Measurements from ENCODE around the gene MLX.
"Not testable (repeated sequence)": the region's sequence is repeated elsewhere in the genome, so short reads cannot be mapped to it uniquely, and the experiment has no call there.

The MLX gene

GRCh38 chr17:42538482-42538881 is 28.4 kb upstream of the MLX start:
- H2AFZ ChIP-seq (ENCODE audit: low read depth, low read length, severe bottlenecking) = no peak overlapping the region

GRCh38 chr17:42540558-42540957 is 26.3 kb upstream of the MLX start:
- not testable (repeated sequence) for H3K79me2 ChIP-seq (ENCODE audit: insufficient read depth, low read length); H3K9me2 ChIP-seq (replicated peaks; ENCODE audit: insufficient read depth, low read length); H3F3A ChIP-seq (ENCODE audit: insufficient read depth); H3K27ac ChIP-seq (ENCODE audit: low read depth, low read length); H3K9me3 ChIP-seq (ENCODE audit: insufficient read depth, low read length); H3K9ac ChIP-seq (ENCODE audit: low read length); H2AFZ ChIP-seq (ENCODE audit: low read depth, low read length, severe bottlenecking); H3K36me3 ChIP-seq (ENCODE audit: low read length); H3K4me3 ChIP-seq (ENCODE audit: insufficient read depth, low read length, poor library complexity, severe bottlenecking); H4K20me1 ChIP-seq (ENCODE audit: low read depth, low read length); H3K4me2 ChIP-seq (ENCODE audit: low read depth, low read length, poor library complexity, severe bottlenecking); H3K27me3 ChIP-seq (ENCODE audit: low read length)

More at GRCh38 chr17:42538482-42538881, 28.4 kb upstream of the MLX start:
- TF ChIP-seq CTCF (IDR thresholded peaks at IDR 0.05; ENCODE audit: insufficient read depth, low read length, poor library complexity, severe bottlenecking) = no peak
- no peak for TF ChIP-seq EZH2phosphoT487 (conservative IDR thresholded peaks at IDR 0.05; ENCODE audit: low read length)
- no peaks in the 10 kb centered on the region for H3K9me2 ChIP-seq (replicated peaks; ENCODE audit: insufficient read depth, low read length)
- H3K4me3 ChIP-seq (ENCODE audit: insufficient read depth, low read length, poor library complexity, severe bottlenecking) = no peak overlapping the region
- no peak overlapping the region for H3K4me2 ChIP-seq (ENCODE audit: low read depth, low read length, poor library complexity, severe bottlenecking)
- H3K9ac ChIP-seq (ENCODE audit: low read length) = no peak overlapping the region
- H3K9me3 ChIP-seq (ENCODE audit: insufficient read depth, low read length) = no peaks in the 10 kb centered on the region
- H3K79me2 ChIP-seq (ENCODE audit: insufficient read depth, low read length) = peaks cover 7% of the 10 kb centered on the region; the same call in 1 of the 2 replicates
- no peaks in the 10 kb centered on the region for H3K36me3 ChIP-seq (ENCODE audit: low read length)
- H3K27ac ChIP-seq (ENCODE audit: low read depth, low read length) = no peak overlapping the region
- no peaks in the 10 kb centered on the region for H4K20me1 ChIP-seq (ENCODE audit: low read depth, low read length)
- no peaks in the 10 kb centered on the region for H3K27me3 ChIP-seq (ENCODE audit: low read length)
- peaks cover 12% of the 10 kb centered on the region for H3F3A ChIP-seq (ENCODE audit: insufficient read depth)

- Histone ChIP-seq H3F3A (ENCODE audit: insufficient read depth) (no peaks in the 10 kb centered on the region), H3K9ac (ENCODE audit: low read length) (no peak overlapping the region), H3K79me2 (ENCODE audit: insufficient read depth, low read length) (peaks cover 7% of the 10 kb centered on the region; the same call in 1 of the 2 replicates), H3K4me3 (ENCODE audit: insufficient read depth, low read length, poor library complexity, severe bottlenecking) (no peak overlapping the region), H4K20me1 (ENCODE audit: low read depth, low read length) (no peaks in the 10 kb centered on the region), H3K4me2 (ENCODE audit: low read depth, low read length, poor library complexity, severe bottlenecking) (no peak overlapping the region), H3K27ac (ENCODE audit: low read depth, low read length) (no peak overlapping the region), H3K27me3 (ENCODE audit: low read length) (no peaks in the 10 kb centered on the region), H3K36me3 (ENCODE audit: low read length) (no peaks in the 10 kb centered on the region), H3K9me3 (ENCODE audit: insufficient read depth, low read length) (no peaks in the 10 kb centered on the region), H3K9me2 (replicated peaks; ENCODE audit: insufficient read depth, low read length) (no peaks in the 10 kb centered on the region), H2AFZ (ENCODE audit: low read depth, low read length, severe bottlenecking) (no peak overlapping the region)
- TF ChIP-seq EZH2phosphoT487 (conservative IDR thresholded peaks at IDR 0.05; ENCODE audit: low read length) (no peak), CTCF (IDR thresholded peaks at IDR 0.05; ENCODE audit: insufficient read depth, low read length, poor library complexity, severe bottlenecking) (no peak)
Measured at GRCh38 chr17:42541041-42541833, 25.7 kb upstream of the MLX start.

Measured in SU-DHL-6 (cell line).